ENCODE data around the gene YBX3.
A peak's percentile ranks its signal among the peaks of the same experiment; 100 is the strongest.
"Not testable (repeated sequence)": the region's sequence is repeated elsewhere in the genome, so short reads cannot be mapped to it uniquely, and the experiment has no call there.

YBX3 gene

DNA sequence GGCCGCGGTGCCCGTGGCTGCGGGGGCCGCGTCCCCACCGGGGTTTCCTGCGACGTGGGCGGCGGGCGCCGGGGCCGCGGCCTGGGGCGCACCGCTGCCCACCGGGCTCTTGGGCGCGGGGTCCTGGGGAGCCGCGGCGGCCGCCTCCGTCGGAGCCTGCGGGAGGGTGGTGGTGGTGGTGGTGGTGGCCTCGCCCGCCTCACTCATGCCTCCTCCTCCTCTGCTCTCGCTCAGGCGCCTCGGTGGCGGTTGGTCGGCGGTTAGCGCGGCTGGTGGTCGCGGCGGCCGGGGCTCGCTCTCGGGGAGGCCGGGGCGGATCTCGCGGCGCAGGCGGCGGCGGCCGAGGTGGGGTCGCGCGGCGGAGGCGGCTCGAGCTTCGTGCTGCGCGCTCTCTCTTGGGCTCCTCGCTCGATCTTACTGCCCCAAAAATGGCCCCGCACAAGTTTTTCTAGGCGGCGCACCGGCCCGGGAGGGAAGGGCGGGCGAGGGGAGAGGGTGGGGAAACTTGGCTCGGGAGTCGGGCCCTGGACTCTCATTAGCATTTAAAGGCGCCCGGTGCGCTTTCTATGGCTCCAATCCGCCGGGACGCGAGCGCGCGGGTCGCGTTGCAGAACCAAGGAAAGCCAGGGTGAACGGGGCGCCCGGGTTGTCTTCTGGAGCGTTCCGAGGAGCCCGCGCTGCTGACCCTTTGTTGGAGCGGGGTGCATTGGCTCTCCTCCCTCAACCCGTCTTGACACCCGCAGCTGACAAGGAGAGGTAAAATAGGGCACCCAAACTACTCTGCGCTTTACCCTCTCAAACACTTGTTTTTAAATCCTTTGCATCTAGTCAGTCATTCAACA, at the start of gene YBX3:
Gene YBX3, minus strand, starts transcription at position 419 of the 842 bp plus-strand sequence. Its CDS starts 212 bp downstream, at position 207.
- peak within 1 kb of the TSS; percentile 86 for H3K4me3 ChIP-seq (ENCODE audit: low read length)
- TF ChIP-seq ZNF274 (IDR thresholded peaks at IDR 0.05; ENCODE audit: low read depth, low read length): no peak

DNA sequence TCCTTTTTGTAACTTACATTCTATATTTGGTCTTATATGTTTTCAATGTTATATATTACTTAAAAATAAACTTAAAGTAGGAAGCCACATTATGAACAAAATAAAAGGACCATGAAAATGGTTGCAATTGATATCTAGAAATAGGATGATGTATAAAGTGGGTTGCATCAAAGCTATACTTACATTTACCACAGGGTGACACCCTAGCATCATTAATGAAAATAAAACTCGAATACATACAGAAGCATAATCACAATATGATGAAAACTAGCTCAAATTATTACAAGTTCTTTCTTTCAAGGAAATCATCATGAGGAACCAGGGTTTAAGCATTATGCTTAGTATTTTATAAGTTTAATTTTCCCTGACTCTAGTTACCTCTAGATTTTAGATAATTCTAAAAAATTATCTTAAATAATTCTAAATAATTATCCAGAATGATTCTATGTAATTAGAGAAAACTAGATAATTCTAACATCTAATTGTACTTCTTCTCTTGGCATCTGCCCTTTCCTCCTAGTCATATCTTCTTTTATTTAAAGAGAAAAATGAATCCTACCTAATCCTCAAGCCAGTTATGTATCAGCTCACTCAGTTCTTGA, 48.1 kb upstream of the YBX3 start:
- no peak for TF ChIP-seq ZNF274 (IDR thresholded peaks at IDR 0.05; ENCODE audit: low read depth, low read length)
- no peak overlapping the region for H3K4me3 ChIP-seq (ENCODE audit: low read length)

DNA sequence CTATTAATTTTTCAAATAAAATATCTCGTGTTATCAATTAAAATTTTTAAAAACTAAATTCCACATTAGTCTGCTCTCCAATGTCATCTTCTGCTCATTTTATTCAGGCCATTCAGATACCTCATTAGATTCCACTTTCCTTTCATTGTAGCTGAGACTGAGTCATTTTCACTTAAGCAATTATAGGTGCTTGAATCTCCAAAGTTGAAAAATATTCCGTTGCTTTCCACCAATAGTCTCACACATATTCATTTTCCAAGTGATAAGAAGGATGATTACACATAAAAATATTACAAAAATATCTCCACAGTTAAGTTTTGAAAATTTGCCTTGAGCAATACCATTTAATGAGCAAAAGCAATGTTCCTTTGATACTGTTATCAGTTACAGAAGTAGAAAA, 36.5 kb upstream of the YBX3 start:
- no peak for TF ChIP-seq ZNF274 (IDR thresholded peaks at IDR 0.05; ENCODE audit: low read depth, low read length)
- no peak overlapping the region for H3K4me3 ChIP-seq (ENCODE audit: low read length)

DNA sequence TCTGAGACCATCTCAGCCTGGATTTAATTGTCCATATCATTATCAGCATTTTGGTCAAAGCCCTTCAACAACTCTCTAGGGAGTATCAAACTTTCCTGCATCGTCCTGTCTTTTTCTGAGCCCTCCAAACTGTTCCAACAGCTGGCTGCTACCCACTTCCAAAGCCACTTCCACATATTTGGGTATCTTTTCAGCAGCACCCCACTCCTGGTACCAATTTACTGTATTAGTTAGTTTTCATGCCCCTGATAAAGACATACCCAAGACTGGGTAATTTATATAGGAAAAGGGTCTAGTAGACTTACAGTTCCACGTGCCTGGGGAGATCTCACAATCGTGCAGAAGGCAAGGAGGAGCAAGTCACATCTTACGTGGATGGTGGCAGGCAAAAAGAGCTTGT, 33.1 kb upstream of the YBX3 start:
- no peak for TF ChIP-seq ZNF274 (IDR thresholded peaks at IDR 0.05; ENCODE audit: low read depth, low read length)
- H3K4me3 ChIP-seq (ENCODE audit: low read length): no peak overlapping the region

DNA sequence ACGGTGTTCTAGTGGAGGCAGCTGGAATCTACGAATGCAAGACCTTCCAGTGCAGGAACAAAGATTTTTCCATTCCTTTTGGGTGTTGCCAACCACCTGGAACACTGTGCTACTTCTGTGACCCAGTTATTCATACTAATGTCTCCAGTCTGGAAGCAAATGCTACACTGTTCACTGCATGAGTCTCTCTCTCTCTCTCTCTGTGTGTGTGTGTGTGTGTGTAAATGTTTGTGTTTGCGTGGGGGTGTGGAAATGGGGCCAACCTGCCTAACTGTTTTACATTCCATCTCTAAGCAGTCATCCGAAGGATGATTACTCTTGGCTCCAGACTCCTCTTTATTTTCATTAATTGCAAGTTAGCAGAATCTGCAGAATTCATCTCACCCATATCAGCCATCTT, 29.9 kb upstream of the YBX3 start:
- no peak overlapping the region for H3K4me3 ChIP-seq (ENCODE audit: low read length)
- TF ChIP-seq ZNF274 (IDR thresholded peaks at IDR 0.05; ENCODE audit: low read depth, low read length): no peak

DNA sequence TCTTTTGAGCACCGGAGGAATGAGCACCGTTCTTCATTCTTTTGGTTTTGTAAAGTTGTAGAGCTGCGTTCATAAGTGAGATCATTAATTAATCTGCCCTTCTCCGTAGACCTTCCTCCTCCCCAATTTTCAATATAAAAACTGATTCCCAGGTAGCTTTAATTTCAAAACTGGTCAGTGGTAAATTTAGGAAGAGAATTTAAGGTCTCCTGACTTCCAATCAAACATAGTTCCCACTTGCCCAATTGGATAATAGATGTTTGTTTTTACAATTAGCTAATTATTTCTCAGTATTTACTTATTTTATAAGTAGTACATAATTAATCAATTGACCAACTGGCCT, 27.2 kb upstream of the YBX3 start:
- no peak for TF ChIP-seq ZNF274 (IDR thresholded peaks at IDR 0.05; ENCODE audit: low read depth, low read length)
- no peak overlapping the region; the same call in 1 of the 2 replicates for H3K4me3 ChIP-seq (ENCODE audit: low read length)

GRCh38 chr12:10749700-10750384, 26.7 kb upstream of the YBX3 start:
- H3K4me3 ChIP-seq (ENCODE audit: low read length): peak overlapping the region; percentile 78; the same call in 1 of the 2 replicates
- TF ChIP-seq ZNF274 (IDR thresholded peaks at IDR 0.05; ENCODE audit: low read depth, low read length): no peak

DNA sequence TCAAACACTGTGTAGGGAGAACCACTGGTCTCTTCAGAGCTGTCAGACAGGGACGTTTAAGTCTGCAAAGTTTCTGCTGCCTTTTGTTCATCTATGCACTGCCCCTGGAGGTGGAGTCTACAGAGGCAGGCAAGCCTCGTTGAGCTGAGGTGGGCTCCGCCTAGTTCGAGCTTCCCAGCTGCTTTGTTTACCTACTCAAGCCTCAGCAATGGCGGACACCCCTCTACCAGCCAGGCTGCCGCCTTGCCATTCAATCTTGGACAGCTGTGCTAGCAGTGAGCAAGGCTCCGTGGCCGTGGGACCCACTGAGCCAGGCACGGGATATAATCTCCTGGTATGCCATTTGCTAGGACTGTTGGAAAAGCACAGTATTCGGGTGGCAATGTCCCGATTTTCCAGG, 24.6 kb upstream of the YBX3 start:
- no peak overlapping the region for H3K4me3 ChIP-seq (ENCODE audit: low read length)
- TF ChIP-seq ZNF274 (IDR thresholded peaks at IDR 0.05; ENCODE audit: low read depth, low read length): no peak

- not testable (repeated sequence) for H3K4me3 ChIP-seq (ENCODE audit: low read length)
Measured at GRCh38 chr12:10743420-10743819, 20.3 kb upstream of the YBX3 start.

DNA sequence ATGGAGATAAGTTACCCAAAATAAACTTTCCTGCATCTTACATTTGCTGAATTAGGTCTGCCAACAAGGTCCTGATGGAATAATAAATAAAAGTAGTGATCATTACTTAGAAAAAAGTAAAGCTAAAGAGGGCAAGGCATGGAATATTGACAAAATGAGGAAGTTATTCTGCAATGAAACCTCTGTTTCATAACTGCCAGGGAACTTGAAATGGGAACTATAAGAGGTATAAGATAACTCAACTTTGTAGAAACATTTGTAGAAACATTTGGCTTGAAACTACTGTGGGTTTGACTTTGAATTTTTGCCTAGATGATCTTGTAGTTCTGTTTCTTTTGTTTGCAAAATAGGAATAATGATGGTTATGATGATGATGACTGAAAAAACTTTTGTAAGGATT, 18.7 kb upstream of the YBX3 start:
- no peak overlapping the region for H3K4me3 ChIP-seq (ENCODE audit: low read length)
- TF ChIP-seq ZNF274 (IDR thresholded peaks at IDR 0.05; ENCODE audit: low read depth, low read length): no peak

GRCh38 chr12:10740182-10740581, 17.1 kb upstream of the YBX3 start:
- no peak for TF ChIP-seq ZNF274 (IDR thresholded peaks at IDR 0.05; ENCODE audit: low read depth, low read length)

DNA sequence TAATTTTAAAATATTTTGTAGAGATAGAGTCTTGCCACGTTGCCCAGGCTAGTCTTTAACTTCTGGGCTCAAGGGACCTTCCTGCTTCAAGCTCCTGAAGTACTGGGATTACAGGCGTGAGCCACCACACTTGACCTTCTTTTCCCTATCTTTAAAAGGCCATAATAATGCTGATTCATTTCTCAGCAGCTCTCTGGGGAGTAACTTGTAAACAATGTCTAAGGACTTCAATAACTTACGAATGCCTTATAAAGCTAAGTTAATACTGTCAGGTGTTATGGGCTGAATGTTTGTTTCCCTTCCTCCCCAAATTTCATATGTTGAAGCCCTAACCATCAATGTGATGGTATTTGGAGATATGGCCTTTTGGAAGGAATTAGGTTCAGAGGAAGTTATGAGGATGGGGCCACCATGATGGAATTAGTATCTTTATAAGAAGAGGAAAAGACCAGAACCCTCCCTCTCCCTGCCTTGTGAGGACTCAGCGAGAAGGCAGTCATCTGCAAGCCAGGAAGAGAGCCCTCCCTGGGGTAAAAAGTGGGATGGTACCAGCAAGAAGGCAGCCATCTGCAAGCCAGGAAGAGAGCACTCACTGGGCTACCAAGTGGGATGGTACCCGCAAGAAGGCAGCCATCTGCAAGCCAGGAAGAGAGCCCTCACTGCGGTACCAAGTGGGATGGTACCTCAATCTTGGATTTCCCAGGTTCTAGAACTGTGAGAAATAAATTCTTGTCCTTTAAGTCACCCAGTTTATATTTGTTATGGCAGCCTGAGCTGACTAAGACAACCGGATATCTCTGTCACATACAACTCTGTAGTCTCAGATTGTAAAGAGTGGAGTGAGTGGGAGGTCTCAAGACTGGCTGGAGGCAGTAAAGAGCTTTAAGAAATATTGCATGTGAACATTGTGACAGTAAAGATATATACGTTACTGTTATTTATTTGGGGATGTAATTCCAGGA, 16.3 kb upstream of the YBX3 start:
- TF ChIP-seq ZNF274 (IDR thresholded peaks at IDR 0.05; ENCODE audit: low read depth, low read length): no peak
- no peak overlapping the region for H3K4me3 ChIP-seq (ENCODE audit: low read length)

More at GRCh38 chr12:10740182-10740581, 17.1 kb upstream of the YBX3 start:
- no peak overlapping the region for H3K4me3 ChIP-seq (ENCODE audit: low read length)

DNA sequence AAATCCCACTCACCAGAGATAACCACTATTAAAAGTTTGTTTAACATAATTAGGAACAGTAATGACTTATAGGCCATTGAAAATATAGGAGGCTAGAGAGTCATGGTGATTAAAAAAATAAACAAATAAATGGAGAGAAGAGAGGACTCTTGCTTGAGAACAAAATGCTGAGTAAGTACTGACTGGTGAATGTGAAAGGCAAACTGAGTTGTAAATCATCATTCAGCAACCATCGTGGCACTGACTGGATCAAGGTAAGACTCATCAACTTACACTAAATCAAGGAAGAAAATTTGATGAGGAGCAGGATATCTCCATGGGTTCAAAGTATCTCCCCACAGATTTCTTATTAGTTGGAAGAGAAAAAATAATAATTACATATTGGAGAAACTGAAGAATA, 14.1 kb upstream of the YBX3 start:
- no peak overlapping the region for H3K4me3 ChIP-seq (ENCODE audit: low read length)
- TF ChIP-seq ZNF274 (IDR thresholded peaks at IDR 0.05; ENCODE audit: low read depth, low read length): no peak

DNA sequence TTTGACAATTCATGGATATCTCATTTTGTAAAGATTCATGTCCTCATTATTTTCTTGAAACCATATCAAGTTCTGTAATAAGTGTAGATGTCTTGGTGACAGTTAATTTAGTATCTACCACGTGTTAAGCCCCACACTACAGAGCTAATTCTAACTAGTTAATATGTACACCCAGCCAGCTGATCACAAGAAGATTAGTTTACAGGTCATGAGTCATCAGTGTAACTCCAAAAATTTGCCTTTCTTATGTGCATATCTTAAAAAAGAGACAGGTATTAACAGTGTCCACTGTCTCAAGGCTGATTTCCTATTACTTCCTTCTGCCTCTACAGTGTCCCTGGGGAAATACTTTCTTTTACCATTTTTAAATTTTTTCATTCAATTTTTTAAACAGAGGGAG, 13.3 kb upstream of the YBX3 start:
- no peak for TF ChIP-seq ZNF274 (IDR thresholded peaks at IDR 0.05; ENCODE audit: low read depth, low read length)

More for the DNA sequence above, 13.3 kb upstream of the YBX3 start:
- H3K4me3 ChIP-seq (ENCODE audit: low read length): no peak overlapping the region
